HG03575 (cell line): Measurements from ENCODE around the gene AKAP8L.
A peak's percentile ranks its signal among the peaks of the same experiment; 100 is the strongest.

ENCODE experiments used
- ATAC-seq: cut with Tn5 transposase; IDR thresholded peaks from one replicate; pipeline ENCODE4 v1.9.1; 2021; ENCODE audit not compliant: unreplicated experiment, insufficient number of reproducible peaks, low FRiP score; ENCODE audit errors: extremely low read depth

The AKAP8L gene

GRCh38 chr19:15418579-15419412 lies at the start of gene AKAP8L:
TSS of gene AKAP8L (minus strand) at chr19:15418988. CDS start at chr19:15418923, 65 bp downstream.
- peak; percentile 88 for ATAC-seq

- ATAC-seq: no peak
Observed at GRCh38 chr19:15467734-15468214, 49.0 kb upstream of the AKAP8L start.

GRCh38 chr19:15466851-15467733 lies 48.3 kb upstream of the AKAP8L start:
- ATAC-seq: no peak

GRCh38 chr19:15464394-15465385 lies 45.9 kb upstream of the AKAP8L start, which contains the start of gene RASAL3:
TSS of gene RASAL3 (minus strand) at chr19:15464544. CDS start at chr19:15464358, 186 bp downstream.
- no peak for ATAC-seq

GRCh38 chr19:15463861-15464371 lies 45.1 kb upstream of the AKAP8L start:
- no peak for ATAC-seq

- ATAC-seq: no peak
Observed at GRCh38 chr19:15461694-15462093, 42.9 kb upstream of the AKAP8L start.

GRCh38 chr19:15457701-15458484 lies 39.1 kb upstream of the AKAP8L start:
- ATAC-seq: no peak

GRCh38 chr19:15456871-15457700 lies 38.3 kb upstream of the AKAP8L start:
- ATAC-seq: no peak

- ATAC-seq: no peak
Observed at GRCh38 chr19:15456441-15456840, 37.7 kb upstream of the AKAP8L start.

- no peak for ATAC-seq
Observed at GRCh38 chr19:15455996-15456395, 37.2 kb upstream of the AKAP8L start.

GRCh38 chr19:15453906-15454860 lies 35.4 kb upstream of the AKAP8L start:
- ATAC-seq: no peak

- ATAC-seq: no peak
Observed at GRCh38 chr19:15453091-15453578, 34.3 kb upstream of the AKAP8L start.

- ATAC-seq: no peak
Observed at GRCh38 chr19:15452111-15453047, 33.6 kb upstream of the AKAP8L start.

GRCh38 chr19:15450528-15450890 lies 31.7 kb upstream of the AKAP8L start:
- no peak for ATAC-seq
